HG03039 (cell line): ENCODE data around the gene GPSM3.

Source experiments
- ATAC-seq: cut with Tn5 transposase; IDR thresholded peaks from one replicate; pipeline ENCODE4 v1.9.1; 2021; ENCODE audit warnings: mild to moderate bottlenecking, moderate library complexity; ENCODE audit not compliant: unreplicated experiment

The GPSM3 gene

GRCh38 chr6:32175711-32176475 is 16.6 kb downstream of the GPSM3 start, which contains the start of gene AGPAT1:
Gene AGPAT1 (minus strand): TSS chr6:32176084. CDS start chr6:32171496, 4,588 bp downstream.
- ATAC-seq, result peak; percentile 37

DNA sequence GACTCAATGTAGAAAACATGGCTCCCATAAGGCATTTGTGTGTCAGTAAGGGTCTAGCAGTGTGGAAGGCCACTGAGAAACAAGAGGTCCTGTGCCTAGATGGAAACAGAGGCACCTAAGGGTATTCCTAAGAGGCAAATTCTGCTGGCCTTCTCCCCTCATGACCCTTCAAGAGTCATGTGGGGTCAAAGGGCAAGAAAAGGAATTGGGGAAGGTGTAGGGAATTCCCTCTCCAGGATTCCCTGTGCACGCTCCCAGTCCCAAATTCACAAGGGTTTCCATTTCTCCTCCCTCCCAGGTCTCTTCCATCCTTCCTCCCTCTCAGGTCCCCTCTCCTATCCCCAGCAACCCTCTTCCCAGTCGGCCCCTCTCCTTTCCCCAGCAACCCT is 17.1 kb downstream of the GPSM3 start:
- ATAC-seq, result no peak

- ATAC-seq, result no peak
Observed at GRCh38 chr6:32174416-32174815, 18.0 kb downstream of the GPSM3 start.

DNA sequence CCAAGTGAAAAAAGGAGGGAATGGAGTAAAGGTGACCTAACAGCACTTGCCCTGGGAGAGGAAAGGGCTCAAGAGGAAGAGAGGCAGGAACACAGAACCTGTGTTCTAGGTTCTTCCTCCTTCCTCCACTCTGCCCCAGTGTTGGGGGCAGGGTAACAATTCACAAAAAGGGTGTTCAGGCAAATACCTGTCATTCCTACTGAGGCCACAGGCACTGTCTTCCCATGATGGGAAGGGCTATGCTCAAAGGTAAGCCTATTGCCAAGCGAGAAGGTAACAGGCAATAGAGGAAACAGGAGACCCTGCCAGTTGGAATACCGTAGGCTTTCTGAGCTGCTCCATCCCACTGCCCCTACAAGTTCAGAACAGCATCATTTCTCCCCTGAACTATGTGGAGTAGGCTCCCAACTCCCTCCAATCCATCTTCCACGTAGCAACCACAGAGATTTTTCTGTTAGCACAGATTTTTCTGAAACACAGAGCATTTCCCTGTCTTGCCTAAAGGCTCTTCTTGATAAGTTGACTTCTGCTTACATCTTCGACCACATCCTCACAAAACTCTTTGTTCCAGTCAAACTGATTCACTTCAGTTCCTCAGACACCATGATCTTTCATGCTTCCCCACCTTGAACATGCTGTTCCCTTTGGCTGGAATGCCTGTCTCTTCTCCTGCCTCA is 19.3 kb downstream of the GPSM3 start:
- ATAC-seq, result no peak

DNA sequence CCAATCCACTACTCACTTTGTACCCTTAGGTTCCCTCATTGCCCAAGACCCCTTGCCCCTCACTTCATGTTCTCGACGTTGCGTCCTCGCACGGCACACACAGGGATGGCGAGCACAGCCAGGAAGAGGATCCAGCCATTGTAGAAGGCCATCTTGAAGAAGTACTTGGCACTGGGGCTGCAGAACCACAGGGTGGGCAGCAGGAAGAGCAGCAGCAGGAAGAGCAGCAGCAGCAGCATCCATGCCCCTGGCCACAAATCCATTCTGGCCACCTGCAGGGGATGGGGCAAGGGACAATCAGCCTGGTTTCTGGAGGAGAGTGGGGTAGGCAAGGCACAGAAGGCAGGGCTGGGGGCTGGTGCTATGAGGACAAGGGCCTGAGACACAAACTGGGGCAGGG is 21.2 kb downstream of the GPSM3 start:
- ATAC-seq, result no peak

DNA sequence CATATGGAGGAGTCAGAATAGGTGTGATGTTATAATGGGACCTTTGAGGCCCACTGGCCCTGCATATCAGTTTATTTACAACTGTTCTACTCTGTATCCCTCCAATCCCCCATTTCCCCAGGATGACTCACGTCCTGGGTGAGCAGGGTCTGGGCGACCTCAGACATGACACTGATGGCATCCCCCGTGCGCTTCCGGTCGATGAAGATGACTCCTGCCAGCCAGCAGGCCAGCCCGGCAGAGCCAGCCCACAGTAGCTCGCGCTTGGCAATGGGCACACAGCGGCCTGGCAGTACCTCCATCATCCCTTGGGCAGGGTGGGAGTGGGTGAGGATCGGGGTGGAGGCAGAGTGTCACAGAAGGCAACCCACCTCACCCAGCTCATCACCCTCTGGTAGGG is 22.1 kb downstream of the GPSM3 start:
- no peak for ATAC-seq

DNA sequence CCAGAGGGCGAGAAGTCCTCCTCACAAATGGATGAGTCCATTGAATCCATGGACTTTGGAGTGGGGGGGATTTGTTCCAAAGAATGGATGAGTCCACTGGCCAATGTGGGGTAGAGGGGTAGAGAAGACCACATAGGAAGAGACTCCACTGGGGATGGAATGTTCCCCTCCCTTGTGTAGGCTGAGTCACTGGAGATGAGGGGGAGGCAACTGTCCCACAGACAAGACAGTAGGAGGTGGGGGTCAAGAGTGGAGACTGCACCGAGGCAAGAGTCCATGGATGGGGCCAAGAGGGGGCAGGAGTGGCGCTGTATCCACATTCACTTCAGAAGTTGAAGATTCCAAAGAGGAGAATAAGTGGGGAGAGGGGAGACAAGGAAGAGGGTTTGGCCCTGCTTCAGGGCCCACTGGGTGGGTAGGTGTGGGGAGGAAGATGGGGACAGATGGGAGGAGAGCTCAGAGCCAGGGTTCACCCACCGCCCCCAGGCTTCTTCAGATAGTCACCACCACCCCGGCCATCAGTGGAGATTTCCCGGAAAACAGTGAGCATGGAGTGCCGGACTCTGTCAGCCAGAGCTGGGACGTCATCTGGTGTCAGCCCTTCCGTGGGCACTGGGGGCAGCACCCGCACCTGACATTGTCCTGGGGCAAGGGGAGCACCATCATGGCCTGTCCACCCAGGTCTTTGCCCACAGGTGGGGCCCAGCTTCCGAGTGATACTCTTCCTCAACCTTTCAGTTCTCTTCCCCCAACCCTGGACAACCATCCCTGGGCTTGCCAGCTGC is 23.4 kb downstream of the GPSM3 start:
- no peak for ATAC-seq

DNA sequence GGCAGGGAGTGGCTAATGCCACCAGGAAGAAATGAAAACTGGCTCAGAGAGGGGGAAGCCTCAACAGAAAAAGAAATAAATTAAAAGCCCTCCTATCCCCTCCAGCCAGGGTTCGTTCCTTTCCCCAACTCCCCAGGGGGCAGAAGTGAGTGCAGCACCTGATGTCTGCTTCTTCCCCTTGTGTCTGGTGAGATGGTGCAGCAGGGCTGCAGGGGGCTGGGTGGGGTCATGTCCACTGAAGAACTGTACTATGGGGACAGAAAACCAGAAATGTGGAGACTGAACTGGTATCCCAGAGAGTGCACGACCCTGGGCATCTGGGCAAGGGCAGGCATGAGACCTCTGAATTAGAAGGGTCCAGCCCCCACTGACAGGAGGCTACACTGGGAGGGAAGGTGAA is 24.1 kb downstream of the GPSM3 start:
- ATAC-seq, result no peak

DNA sequence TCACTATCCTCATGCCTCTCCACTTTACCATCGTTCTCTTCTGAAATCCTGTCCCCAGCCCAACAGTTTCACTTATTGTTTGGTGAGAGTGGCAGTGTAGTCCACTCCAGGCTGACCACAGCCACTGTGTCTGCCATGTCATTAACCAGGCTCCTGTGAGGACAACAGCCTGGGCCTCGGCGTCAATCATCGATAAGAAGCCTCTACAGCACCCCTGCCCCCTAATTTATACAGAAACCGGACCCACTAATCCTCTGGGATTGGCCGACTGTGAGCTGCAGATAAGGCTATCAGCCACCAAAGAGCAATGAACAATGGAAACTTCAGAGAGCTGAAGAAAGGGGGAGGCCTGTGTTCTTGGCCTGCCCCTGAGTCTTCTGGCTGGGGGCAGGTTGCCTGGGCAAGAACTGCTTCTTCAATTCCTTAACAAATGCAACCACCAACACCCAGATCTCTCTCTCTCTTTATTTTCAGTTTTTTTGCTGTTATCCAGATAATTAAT is 24.6 kb downstream of the GPSM3 start:
- no peak for ATAC-seq

DNA sequence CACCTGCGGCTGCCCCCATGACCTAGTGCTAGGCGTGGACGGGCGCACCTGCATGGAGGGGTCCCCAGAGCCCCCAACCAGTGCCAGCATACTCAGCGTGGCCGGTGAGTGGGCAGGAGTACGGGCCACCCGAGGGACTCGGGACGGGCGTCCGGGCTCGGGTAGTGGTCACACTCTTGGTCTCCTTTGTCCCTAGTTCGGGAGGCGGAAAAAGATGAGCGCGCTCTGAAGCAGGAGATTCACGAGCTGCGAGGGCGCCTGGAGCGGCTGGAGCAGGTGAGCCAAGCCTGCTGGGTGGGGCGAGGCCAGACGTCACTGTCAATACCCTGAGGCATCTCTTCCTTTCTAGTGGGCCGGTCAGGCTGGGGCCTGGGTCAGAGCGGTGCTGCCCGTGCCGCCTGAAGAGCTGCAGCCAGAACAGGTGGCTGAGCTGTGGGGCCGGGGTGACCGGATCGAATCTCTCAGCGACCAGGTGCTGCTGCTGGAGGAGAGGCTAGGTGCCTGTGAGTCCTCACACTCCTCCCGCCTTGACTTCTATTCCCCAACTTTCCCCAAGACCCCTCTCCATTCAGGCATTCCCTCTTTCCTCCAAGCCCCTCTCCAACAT is 25.2 kb downstream of the GPSM3 start:
- ATAC-seq, result no peak

DNA sequence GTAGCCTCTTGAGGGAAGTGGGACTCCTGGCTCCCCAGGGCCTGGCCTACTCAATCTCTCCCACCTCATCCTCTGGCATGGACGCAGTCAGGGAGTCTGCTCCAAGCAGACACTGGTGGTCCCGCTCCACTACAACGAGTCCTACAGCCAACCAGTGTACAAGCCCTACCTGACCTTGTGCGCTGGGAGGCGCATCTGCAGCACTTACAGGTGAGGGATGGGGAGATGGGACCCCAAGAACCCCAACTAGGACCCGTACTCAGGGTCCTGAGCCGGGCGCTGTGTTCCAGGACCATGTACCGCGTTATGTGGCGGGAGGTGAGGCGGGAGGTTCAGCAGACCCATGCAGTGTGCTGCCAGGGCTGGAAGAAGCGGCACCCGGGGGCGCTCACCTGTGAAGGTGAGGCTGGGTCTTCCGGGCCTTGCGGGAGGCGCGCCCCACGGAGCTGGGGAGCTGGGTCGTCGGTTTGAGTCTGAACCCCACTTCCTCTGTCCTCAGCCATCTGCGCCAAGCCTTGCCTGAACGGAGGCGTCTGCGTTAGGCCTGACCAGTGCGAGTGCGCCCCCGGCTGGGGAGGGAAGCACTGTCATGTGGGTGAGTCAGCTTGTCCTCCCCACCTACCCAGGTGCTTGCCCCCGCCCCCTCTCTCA is 25.9 kb downstream of the GPSM3 start:
- ATAC-seq, result no peak

- no peak for ATAC-seq
Observed at GRCh38 chr6:32164295-32164694, 28.1 kb downstream of the GPSM3 start, which contains the start of gene EGFL8. Gene EGFL8 (plus strand): TSS chr6:32164595. CDS start chr6:32166166, 1,571 bp downstream.

DNA sequence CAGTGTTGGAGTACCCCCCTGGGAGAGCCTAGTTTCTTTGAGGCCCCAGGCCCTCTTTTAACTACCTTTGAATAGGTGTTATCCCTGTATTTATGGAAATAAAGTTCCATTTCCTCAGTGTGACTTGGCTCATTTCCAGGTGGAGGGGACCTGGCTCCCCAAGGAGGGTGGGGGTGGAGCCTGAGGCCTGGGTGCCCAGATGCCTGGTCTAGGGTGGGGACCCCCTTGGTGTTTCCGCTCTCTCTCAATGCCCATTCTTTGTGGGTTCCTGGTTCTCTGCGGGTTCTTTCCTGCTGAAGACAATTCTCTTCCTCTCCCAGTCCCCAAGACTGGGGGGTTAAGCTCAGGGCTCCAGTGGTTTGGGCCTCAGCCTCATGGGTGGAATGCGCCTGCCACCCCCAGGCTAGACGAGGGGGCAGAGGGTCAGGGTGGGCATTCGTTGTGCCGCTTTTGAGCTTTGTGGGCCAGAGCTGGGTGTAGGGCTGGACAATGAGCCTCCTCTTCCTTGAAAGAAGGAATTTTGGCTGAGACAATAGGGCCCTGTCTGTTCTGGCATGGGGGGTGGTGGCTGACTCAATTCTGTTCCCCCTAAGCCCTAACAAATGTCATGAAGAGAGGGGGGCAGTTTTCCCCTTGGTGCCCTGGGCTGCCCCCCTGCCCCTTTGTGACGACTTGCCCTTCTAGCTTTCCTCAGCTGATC is 28.7 kb downstream of the GPSM3 start:
- no peak for ATAC-seq

GRCh38 chr6:32158052-32158451 is 34.4 kb downstream of the GPSM3 start:
- no peak for ATAC-seq

- no peak for ATAC-seq
Observed at GRCh38 chr6:32156891-32157290, 35.6 kb downstream of the GPSM3 start.

DNA sequence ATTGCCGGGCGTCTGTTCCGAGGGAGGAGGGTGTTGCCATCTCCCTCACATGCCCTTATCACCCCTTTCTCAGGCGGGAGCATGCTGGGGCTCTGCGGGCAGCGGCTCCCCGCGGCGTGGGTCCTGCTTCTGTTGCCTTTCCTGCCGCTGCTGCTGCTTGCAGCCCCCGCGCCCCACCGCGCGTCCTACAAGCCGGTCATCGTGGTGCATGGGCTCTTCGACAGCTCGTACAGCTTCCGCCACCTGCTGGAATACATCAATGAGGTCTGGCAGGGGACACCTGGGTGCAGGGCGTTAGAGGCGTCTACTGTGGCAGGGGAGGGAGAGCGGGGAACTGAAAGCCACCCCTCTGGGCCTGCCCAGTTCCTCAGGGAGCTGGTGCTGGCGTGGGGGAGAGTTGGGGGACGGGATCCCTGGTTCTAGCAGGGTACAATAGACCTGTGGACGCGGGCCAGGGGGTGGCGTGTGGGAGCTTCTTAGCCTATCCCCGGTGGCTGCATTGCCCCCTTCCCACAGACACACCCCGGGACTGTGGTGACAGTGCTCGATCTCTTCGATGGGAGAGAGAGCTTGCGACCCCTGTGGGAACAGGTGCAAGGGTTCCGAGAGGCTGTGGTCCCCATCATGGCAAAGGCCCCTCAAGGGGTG is 37.8 kb downstream of the GPSM3 start:
- ATAC-seq, result no peak

DNA sequence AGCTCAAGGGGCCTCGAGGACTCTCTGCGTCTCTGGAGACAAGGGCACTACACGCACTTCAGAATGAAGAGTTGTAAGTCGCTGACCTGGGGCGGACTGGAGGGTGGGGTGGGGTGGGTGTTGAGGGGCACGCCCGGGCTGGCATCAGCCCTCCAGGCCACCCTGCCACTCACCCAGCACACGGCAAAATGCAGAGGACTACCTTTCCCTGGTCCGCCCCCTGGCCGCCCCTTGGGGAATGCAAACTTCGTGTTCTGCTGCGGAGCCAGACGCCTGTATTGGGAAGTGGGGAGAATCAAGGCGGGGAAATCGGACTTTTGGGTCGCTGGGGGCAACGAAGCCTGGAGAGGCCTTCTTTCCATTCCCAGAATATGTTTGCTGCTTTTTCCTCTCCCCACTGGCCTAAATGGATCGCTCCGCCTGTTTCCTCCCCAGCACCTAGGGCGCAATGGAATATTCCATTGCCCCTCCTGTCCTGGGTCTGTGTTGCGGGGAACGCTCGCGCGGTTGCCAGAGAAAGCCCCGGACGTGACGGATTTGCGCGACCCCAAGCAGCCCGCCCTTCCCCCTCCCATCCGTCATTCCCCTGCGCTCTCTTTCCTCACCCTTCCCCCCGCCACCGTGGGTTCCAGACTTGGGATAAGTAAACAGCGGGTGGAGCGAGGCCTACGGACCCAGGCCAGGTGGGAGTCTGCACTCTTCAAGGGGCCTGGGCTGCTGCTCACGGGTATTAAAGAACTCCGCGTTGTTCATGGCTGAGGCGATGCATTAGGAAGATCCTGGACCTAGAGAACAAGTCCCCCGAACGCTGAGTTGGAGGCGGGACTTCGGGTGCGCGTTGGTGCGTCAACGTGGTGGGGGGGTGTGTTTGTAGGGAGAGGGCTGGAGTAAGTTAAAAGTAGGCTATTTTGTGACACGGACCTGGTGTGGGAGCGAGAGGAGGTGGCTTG is 38.6 kb downstream of the GPSM3 start, which contains the start of gene PPT2:
PPT2 (plus strand) TSS at position 578 of the 950 bp plus-strand sequence. CDS start 454 bp downstream, outside the sequence.
- ATAC-seq, result no peak
